Measurements from ENCODE around the gene NAALADL2.
"Not testable (repeated sequence)": the region's sequence is repeated elsewhere in the genome, so short reads cannot be mapped to it uniquely, and the experiment has no call there.

Gene NAALADL2

GRCh38 chr3:175149675-175150074 is 290.5 kb downstream of the NAALADL2 start:
- H3K27ac ChIP-seq, result no peak overlapping the region
- H3K9me3 ChIP-seq (ENCODE audit: low read depth, low read length), result no peaks in the 10 kb centered on the region
- H3K9ac ChIP-seq (ENCODE audit: insufficient read length), result no peak overlapping the region
- H3K4me3 ChIP-seq, result no peak overlapping the region
- H3K36me3 ChIP-seq (ENCODE audit: insufficient read depth, low read length), result no peaks in the 10 kb centered on the region
- no peak for DNase-seq (ENCODE audit: low read depth, low spot score)
- no peak for TF ChIP-seq EZH2 (IDR thresholded peaks at IDR 0.05)
- TF ChIP-seq POLR2AphosphoS5 (IDR thresholded peaks at IDR 0.05; ENCODE audit: borderline replicate concordance, low read depth, low read length), result no peak
- TF ChIP-seq FOXP2 (optimal IDR thresholded peaks at IDR 0.05; ENCODE audit: control extremely low read depth, extremely low read length, insufficient read depth), result no peak

GRCh38 chr3:175150812-175151401 is 291.8 kb downstream of the NAALADL2 start:
- Histone ChIP-seq H3K9me3 (ENCODE audit: low read depth, low read length) (no peaks in the 10 kb centered on the region), H3K27ac (no peak overlapping the region), H3K9ac (ENCODE audit: insufficient read length) (no peak overlapping the region), H3K36me3 (ENCODE audit: insufficient read depth, low read length) (no peaks in the 10 kb centered on the region), H3K4me3 (no peak overlapping the region)
- no peak for DNase-seq (ENCODE audit: low read depth, low spot score)
- TF ChIP-seq EZH2 (IDR thresholded peaks at IDR 0.05) (no peak), FOXP2 (optimal IDR thresholded peaks at IDR 0.05; ENCODE audit: control extremely low read depth, extremely low read length, insufficient read depth) (no peak), POLR2AphosphoS5 (IDR thresholded peaks at IDR 0.05; ENCODE audit: borderline replicate concordance, low read depth, low read length) (no peak)

GRCh38 chr3:175153595-175153994 is 294.5 kb downstream of the NAALADL2 start:
- TF ChIP-seq EZH2 (IDR thresholded peaks at IDR 0.05), result no peak
- TF ChIP-seq POLR2AphosphoS5 (IDR thresholded peaks at IDR 0.05; ENCODE audit: borderline replicate concordance, low read depth, low read length), result no peak
- no peak for TF ChIP-seq FOXP2 (optimal IDR thresholded peaks at IDR 0.05; ENCODE audit: control extremely low read depth, extremely low read length, insufficient read depth)
- Histone ChIP-seq H3K27ac (no peak overlapping the region), H3K4me3 (no peak overlapping the region), H3K36me3 (ENCODE audit: insufficient read depth, low read length) (no peaks in the 10 kb centered on the region), H3K9ac (ENCODE audit: insufficient read length) (no peak overlapping the region), H3K9me3 (ENCODE audit: low read depth, low read length) (no peaks in the 10 kb centered on the region)
- DNase-seq (ENCODE audit: low read depth, low spot score), result no peak

- Histone ChIP-seq H3K27ac (no peak overlapping the region), H3K4me3 (no peak overlapping the region), H3K9me3 (ENCODE audit: low read depth, low read length) (no peaks in the 10 kb centered on the region), H3K9ac (ENCODE audit: insufficient read length) (no peak overlapping the region), H3K36me3 (ENCODE audit: insufficient read depth, low read length) (no peaks in the 10 kb centered on the region)
- TF ChIP-seq POLR2AphosphoS5 (IDR thresholded peaks at IDR 0.05; ENCODE audit: borderline replicate concordance, low read depth, low read length) (no peak), FOXP2 (optimal IDR thresholded peaks at IDR 0.05; ENCODE audit: control extremely low read depth, extremely low read length, insufficient read depth) (no peak), EZH2 (IDR thresholded peaks at IDR 0.05) (no peak)
- DNase-seq (ENCODE audit: low read depth, low spot score), result no peak
Measured at GRCh38 chr3:175155172-175155571, 296.0 kb downstream of the NAALADL2 start.

- H3K9ac ChIP-seq (ENCODE audit: insufficient read length), result no peak overlapping the region
- no peaks in the 10 kb centered on the region for H3K9me3 ChIP-seq (ENCODE audit: low read depth, low read length)
- no peak overlapping the region for H3K4me3 ChIP-seq
- DNase-seq (ENCODE audit: low read depth, low spot score), result no peak
- H3K36me3 ChIP-seq (ENCODE audit: insufficient read depth, low read length), result no peaks in the 10 kb centered on the region
- TF ChIP-seq EZH2 (IDR thresholded peaks at IDR 0.05), result no peak
- no peak for TF ChIP-seq POLR2AphosphoS5 (IDR thresholded peaks at IDR 0.05; ENCODE audit: borderline replicate concordance, low read depth, low read length)
- TF ChIP-seq FOXP2 (optimal IDR thresholded peaks at IDR 0.05; ENCODE audit: control extremely low read depth, extremely low read length, insufficient read depth), result no peak
- H3K27ac ChIP-seq, result no peak overlapping the region
Measured at GRCh38 chr3:175159202-175159601, 300.1 kb downstream of the NAALADL2 start.

GRCh38 chr3:175161291-175161690 is 302.2 kb downstream of the NAALADL2 start:
- TF ChIP-seq FOXP2 (optimal IDR thresholded peaks at IDR 0.05; ENCODE audit: control extremely low read depth, extremely low read length, insufficient read depth), result no peak
- TF ChIP-seq EZH2 (IDR thresholded peaks at IDR 0.05), result no peak
- TF ChIP-seq POLR2AphosphoS5 (IDR thresholded peaks at IDR 0.05; ENCODE audit: borderline replicate concordance, low read depth, low read length), result no peak
- no peak for DNase-seq (ENCODE audit: low read depth, low spot score)
- Histone ChIP-seq H3K4me3 (no peak overlapping the region), H3K9ac (ENCODE audit: insufficient read length) (no peak overlapping the region), H3K36me3 (ENCODE audit: insufficient read depth, low read length) (no peaks in the 10 kb centered on the region), H3K27ac (no peak overlapping the region), H3K9me3 (ENCODE audit: low read depth, low read length) (no peaks in the 10 kb centered on the region)

- Histone ChIP-seq H3K27ac (no peak overlapping the region), H3K9me3 (ENCODE audit: low read depth, low read length) (no peaks in the 10 kb centered on the region), H3K4me3 (no peak overlapping the region), H3K36me3 (ENCODE audit: insufficient read depth, low read length) (no peaks in the 10 kb centered on the region), H3K9ac (ENCODE audit: insufficient read length) (no peak overlapping the region)
- no peak for DNase-seq (ENCODE audit: low read depth, low spot score)
- no peak for TF ChIP-seq POLR2AphosphoS5 (IDR thresholded peaks at IDR 0.05; ENCODE audit: borderline replicate concordance, low read depth, low read length)
- TF ChIP-seq EZH2 (IDR thresholded peaks at IDR 0.05), result no peak
- no peak for TF ChIP-seq FOXP2 (optimal IDR thresholded peaks at IDR 0.05; ENCODE audit: control extremely low read depth, extremely low read length, insufficient read depth)
Measured at GRCh38 chr3:175163686-175164085, 304.6 kb downstream of the NAALADL2 start.

- DNase-seq (ENCODE audit: low read depth, low spot score); H3K27ac ChIP-seq; H3K4me3 ChIP-seq; H3K9ac ChIP-seq (ENCODE audit: insufficient read length); H3K9me3 ChIP-seq (ENCODE audit: low read depth, low read length); H3K36me3 ChIP-seq (ENCODE audit: insufficient read depth, low read length): not testable (repeated sequence)
Measured at GRCh38 chr3:175173117-175173516, 314.0 kb downstream of the NAALADL2 start.

GRCh38 chr3:175176556-175176955 is 317.4 kb downstream of the NAALADL2 start:
- H3K9me3 ChIP-seq (ENCODE audit: low read depth, low read length), result no peaks in the 10 kb centered on the region
- no peak overlapping the region for H3K9ac ChIP-seq (ENCODE audit: insufficient read length)
- no peak overlapping the region for H3K27ac ChIP-seq
- TF ChIP-seq FOXP2 (optimal IDR thresholded peaks at IDR 0.05; ENCODE audit: control extremely low read depth, extremely low read length, insufficient read depth), result no peak
- no peak for TF ChIP-seq EZH2 (IDR thresholded peaks at IDR 0.05)
- no peak for TF ChIP-seq POLR2AphosphoS5 (IDR thresholded peaks at IDR 0.05; ENCODE audit: borderline replicate concordance, low read depth, low read length)
- no peak overlapping the region for H3K4me3 ChIP-seq
- DNase-seq (ENCODE audit: low read depth, low spot score), result no peak
- no peaks in the 10 kb centered on the region for H3K36me3 ChIP-seq (ENCODE audit: insufficient read depth, low read length)
